ENCODE measurements around the gene PLEKHD1.

GRCh38 chr14:69505338-69506240 lies 21.1 kb downstream of the PLEKHD1 start:
- TF ChIP-seq CTCF (IDR thresholded peaks at IDR 0.05): no peak
- no peak for TF ChIP-seq POLR2A (IDR thresholded peaks at IDR 0.05)
